MM.1S (cell line): ENCODE data around the gene PPP1R8.

Experiments used
- DNase-seq: peaks from one replicate; pipeline ENCODE4 v3.0.0-alpha.2; 2015
- H2AFZ ChIP-seq: fragments of 300-600 bp; sonication (generic); 2 replicates; pipeline ENCODE4 v1.6.0; 2016; ENCODE audit warnings: antibody characterized with exemption, low read length
- H3F3A ChIP-seq: fragments of 300-600 bp; sonication (generic); 2 replicates; pipeline ENCODE4 v1.6.1; 2016; ENCODE audit warnings: mild to moderate bottlenecking, antibody characterized with exemption, low read length, moderate library complexity, mixed read lengths; ENCODE audit not compliant: insufficient read depth
- H3K27ac ChIP-seq: fragments of 300-600 bp; sonication (generic); 2 replicates; pipeline ENCODE4 v1.5.1; 2016; ENCODE audit warnings: mild to moderate bottlenecking, low read length
- H3K27me3 ChIP-seq: fragments of 300-600 bp; sonication (generic); replicated peaks from 2 replicates; pipeline ENCODE4 v1.6.0; 2016; ENCODE audit warnings: low read length; ENCODE audit not compliant: insufficient read depth
- H3K36me3 ChIP-seq: fragments of 300-600 bp; sonication (generic); replicated peaks from 2 replicates; pipeline ENCODE4 v1.6.1; 2016; ENCODE audit warnings: mild to moderate bottlenecking, low read length, mixed read lengths; ENCODE audit not compliant: insufficient read depth
- H3K4me1 ChIP-seq: fragments of 300-600 bp; sonication (generic); 2 replicates; pipeline ENCODE4 v1.6.1; 2016; ENCODE audit warnings: low read length, mixed read lengths
- H3K4me2 ChIP-seq: fragments of 300-600 bp; sonication (generic); 2 replicates; pipeline ENCODE4 v1.6.0; 2016; ENCODE audit warnings: low read depth, low read length
- H3K4me3 ChIP-seq: fragments of 300-600 bp; sonication (generic); 2 replicates; pipeline ENCODE4 v1.5.1; 2016; ENCODE audit warnings: low read length, mixed read lengths
- H3K79me2 ChIP-seq: fragments of 300-600 bp; sonication (generic); 2 replicates; pipeline ENCODE4 v1.6.1; 2016; ENCODE audit warnings: mixed run types, low read length, mixed read lengths
- H3K9ac ChIP-seq: fragments of 300-600 bp; sonication (generic); 2 replicates; pipeline ENCODE4 v1.6.1; 2016; ENCODE audit warnings: low read length, mixed read lengths
- H3K9me2 ChIP-seq: fragments of 300-600 bp; sonication (generic); replicated peaks from 2 replicates; pipeline ENCODE4 v1.6.1; 2016; ENCODE audit warnings: mild to moderate bottlenecking, low read length, mixed read lengths; ENCODE audit not compliant: insufficient read depth
- H3K9me3 ChIP-seq: fragments of 300-600 bp; sonication (generic); replicated peaks from 2 replicates; pipeline ENCODE4 v1.6.1; 2016; ENCODE audit warnings: mild to moderate bottlenecking, low read length, mixed read lengths; ENCODE audit not compliant: insufficient read depth
- H4K20me1 ChIP-seq: fragments of 300-600 bp; sonication (generic); 2 replicates; pipeline ENCODE4 v1.6.1; 2016; ENCODE audit warnings: mild to moderate bottlenecking, low read length, moderate library complexity, mixed read lengths; ENCODE audit not compliant: insufficient read depth
- EZH2 ChIP-seq: fragments of 300-600 bp; sonication (generic); optimal IDR thresholded peaks from 2 replicates; pipeline ENCODE3; 2017; ENCODE audit warnings: low read depth, mild to moderate bottlenecking, antibody characterized with exemption, low read length, mixed read lengths
- EZH2phosphoT487 ChIP-seq: fragments of 300-600 bp; sonication (generic); IDR thresholded peaks from 2 replicates; pipeline ENCODE4 v1.6.1; 2018; ENCODE audit warnings: antibody characterized with exemption, low read length
- TF ChIP-seq, protein P1 (sequence below): fragments of 300-600 bp; sonication (generic); IDR thresholded peaks from 2 replicates; pipeline ENCODE4 v1.5.1; 2016; ENCODE audit warnings: antibody characterized with exemption, low read length, mixed read lengths

The PPP1R8 gene

DNA sequence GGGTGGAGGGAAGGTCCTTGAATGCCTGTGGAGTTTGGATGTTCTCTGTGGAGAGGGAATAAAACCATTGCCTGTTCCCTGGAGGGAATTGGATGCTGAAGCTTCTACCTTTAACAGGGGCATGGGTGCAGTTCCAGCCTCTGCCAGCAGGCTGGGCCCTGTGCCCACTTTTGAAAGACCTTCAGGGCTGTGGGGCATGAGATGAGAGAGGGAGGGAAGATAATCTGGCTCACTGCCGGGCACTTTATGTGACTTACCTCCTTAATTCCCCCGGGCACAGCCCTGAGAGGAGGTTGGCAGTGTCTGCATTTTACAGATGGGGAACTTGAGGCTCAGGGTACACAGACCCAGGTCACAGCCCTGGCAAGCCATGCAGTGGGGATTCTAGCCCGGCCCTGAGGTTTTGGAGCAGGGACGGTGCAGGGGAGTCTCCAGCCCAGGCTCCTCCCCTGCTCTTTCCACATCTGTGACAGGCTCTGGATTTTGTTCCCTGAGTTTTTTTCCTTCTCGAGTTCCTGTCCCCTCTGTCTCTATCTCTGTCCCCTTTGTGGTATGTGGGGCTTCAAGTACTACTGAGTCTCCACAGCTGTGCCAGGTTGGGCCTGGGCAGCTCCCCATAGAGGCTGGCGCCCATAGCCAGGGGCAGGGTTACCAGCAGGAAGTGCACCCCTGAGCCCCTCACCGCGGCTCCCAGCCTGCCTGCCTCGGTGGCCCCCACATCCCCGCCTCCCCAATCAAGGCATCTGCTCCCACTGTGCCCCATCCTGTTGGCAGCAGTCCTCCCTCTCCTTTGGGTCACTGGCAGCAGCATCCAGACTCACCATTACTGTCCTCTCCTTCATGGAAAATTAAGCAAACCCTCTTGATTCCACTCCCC is 27.7 kb downstream of the PPP1R8 start:
- H3K27ac ChIP-seq = no peak overlapping the region
- peak; percentile 70 for DNase-seq
- H3F3A ChIP-seq = no peaks in the 10 kb centered on the region
- no peaks in the 10 kb centered on the region for H4K20me1 ChIP-seq
- no peak overlapping the region for H3K9ac ChIP-seq
- no peaks in the 10 kb centered on the region for H3K79me2 ChIP-seq
- no peaks in the 10 kb centered on the region for H3K9me2 ChIP-seq
- H3K4me1 ChIP-seq = no peaks in the 10 kb centered on the region
- no peaks in the 10 kb centered on the region for H3K9me3 ChIP-seq
- H3K36me3 ChIP-seq = no peaks in the 10 kb centered on the region
- TF ChIP-seq, protein P1, sequence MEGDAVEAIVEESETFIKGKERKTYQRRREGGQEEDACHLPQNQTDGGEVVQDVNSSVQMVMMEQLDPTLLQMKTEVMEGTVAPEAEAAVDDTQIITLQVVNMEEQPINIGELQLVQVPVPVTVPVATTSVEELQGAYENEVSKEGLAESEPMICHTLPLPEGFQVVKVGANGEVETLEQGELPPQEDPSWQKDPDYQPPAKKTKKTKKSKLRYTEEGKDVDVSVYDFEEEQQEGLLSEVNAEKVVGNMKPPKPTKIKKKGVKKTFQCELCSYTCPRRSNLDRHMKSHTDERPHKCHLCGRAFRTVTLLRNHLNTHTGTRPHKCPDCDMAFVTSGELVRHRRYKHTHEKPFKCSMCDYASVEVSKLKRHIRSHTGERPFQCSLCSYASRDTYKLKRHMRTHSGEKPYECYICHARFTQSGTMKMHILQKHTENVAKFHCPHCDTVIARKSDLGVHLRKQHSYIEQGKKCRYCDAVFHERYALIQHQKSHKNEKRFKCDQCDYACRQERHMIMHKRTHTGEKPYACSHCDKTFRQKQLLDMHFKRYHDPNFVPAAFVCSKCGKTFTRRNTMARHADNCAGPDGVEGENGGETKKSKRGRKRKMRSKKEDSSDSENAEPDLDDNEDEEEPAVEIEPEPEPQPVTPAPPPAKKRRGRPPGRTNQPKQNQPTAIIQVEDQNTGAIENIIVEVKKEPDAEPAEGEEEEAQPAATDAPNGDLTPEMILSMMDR = peak; percentile 94
- TF ChIP-seq EZH2phosphoT487 (no peak), EZH2 (no peak)
- H3K27me3 ChIP-seq = no peaks in the 10 kb centered on the region
- H3K4me3 ChIP-seq = no peak overlapping the region
- H3K4me2 ChIP-seq = no peak overlapping the region
- 0 out of 2 replicates have a peak overlapping the region, but pooled peaks have one; percentile 33 for H2AFZ ChIP-seq

DNA sequence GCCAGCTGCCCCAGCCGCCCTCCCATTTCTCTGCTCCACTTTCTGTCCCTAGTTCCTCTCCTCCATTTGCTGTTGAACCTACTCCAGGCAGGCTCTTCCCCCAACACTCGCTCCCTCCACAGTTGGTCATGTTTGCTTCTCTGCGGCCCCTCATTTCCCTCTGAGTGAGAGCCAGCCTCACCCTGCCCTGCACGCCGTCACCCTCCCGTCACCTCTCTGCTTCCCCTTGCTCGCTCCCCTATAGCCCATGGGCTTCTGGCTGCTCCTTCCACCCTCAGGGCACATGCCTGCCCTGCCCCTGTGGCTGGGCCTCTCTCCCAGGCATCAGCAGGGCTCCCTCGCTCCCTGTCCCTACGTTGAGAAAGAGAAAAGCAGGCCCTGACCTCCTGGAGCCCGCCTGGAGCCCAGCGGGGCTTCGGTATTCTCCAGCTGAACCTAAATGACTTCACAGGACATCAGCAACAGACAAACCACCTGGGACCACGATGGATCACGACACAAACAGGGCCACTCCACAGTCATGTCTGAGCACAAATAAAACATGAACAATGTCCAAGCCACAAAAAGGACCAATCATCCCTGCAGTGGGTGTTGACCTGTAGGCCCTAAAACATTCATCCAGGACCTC is 28.5 kb downstream of the PPP1R8 start:
- Histone ChIP-seq H3K27ac (no peak overlapping the region), H3K9ac (no peak overlapping the region), H3F3A (no peaks in the 10 kb centered on the region), H3K4me1 (no peaks in the 10 kb centered on the region), H3K4me3 (no peak overlapping the region), H3K9me3 (no peaks in the 10 kb centered on the region), H3K9me2 (no peaks in the 10 kb centered on the region), H4K20me1 (no peaks in the 10 kb centered on the region), H3K36me3 (no peaks in the 10 kb centered on the region), H3K4me2 (no peak overlapping the region), H3K27me3 (no peaks in the 10 kb centered on the region), H2AFZ (no peak overlapping the region), H3K79me2 (no peaks in the 10 kb centered on the region)
- no peak for TF ChIP-seq EZH2
- TF ChIP-seq, protein P1 = no peak
- no peak for TF ChIP-seq EZH2phosphoT487
- no peak for DNase-seq

- TF ChIP-seq EZH2phosphoT487 (no peak), EZH2 (no peak)
- TF ChIP-seq, protein P1 = no peak
- no peak overlapping the region for H3K4me3 ChIP-seq
- H4K20me1 ChIP-seq = no peaks in the 10 kb centered on the region
- H3K27me3 ChIP-seq = no peaks in the 10 kb centered on the region
- H3K4me1 ChIP-seq = no peaks in the 10 kb centered on the region
- H2AFZ ChIP-seq = no peak overlapping the region
- no peaks in the 10 kb centered on the region for H3F3A ChIP-seq
- H3K9me3 ChIP-seq = no peaks in the 10 kb centered on the region
- no peak overlapping the region for H3K9ac ChIP-seq
- no peak for DNase-seq
- H3K36me3 ChIP-seq = no peaks in the 10 kb centered on the region
- no peak overlapping the region for H3K4me2 ChIP-seq
- no peaks in the 10 kb centered on the region for H3K9me2 ChIP-seq
- no peak overlapping the region for H3K27ac ChIP-seq
- H3K79me2 ChIP-seq = no peaks in the 10 kb centered on the region
Measured at GRCh38 chr1:27861436-27861835, 30.9 kb downstream of the PPP1R8 start.
